Hematopoietic multipotent progenitor cell (in vitro differentiated cells): Measurements from ENCODE around the gene PLEKHM1. TPM values are rescaled to one million over a fixed set of nuclear protein-coding genes. Genes with fewer than 3 reads are reported as not detected.

Experiments
- small RNA-seq: library from RNA; depleted of rRNA; stranded (forward); fragments of <200 nt; gene quantifications from one replicate; pipeline ENCODE3, GENCODE V24; 2012
- total RNA-seq: library from RNA; depleted of rRNA; stranded (reverse); fragments of >200 nt; gene quantifications from one replicate; pipeline ENCODE4 v1.2.3, GENCODE V29; 2012

PLEKHM1 gene
- total RNA-seq, 1 donor, result 33.9 TPM

Small RNA genes within 50 kb of the gene (small RNA-seq; reads per million reads assigned to genes)
- not detected for gene RF00017

Other genes starting within 250 kb of the PLEKHM1 start
- 0.27 TPM for gene SPATA32, start 228.6 kb downstream of the PLEKHM1 start, total RNA-seq
- 10.2 TPM for gene MAP3K14, start 173.7 kb downstream of the PLEKHM1 start, total RNA-seq
- 46.6 TPM for gene ARHGAP27, start 57.9 kb downstream of the PLEKHM1 start, total RNA-seq